Measurements from ENCODE around the gene ZNF311. TPM values are rescaled to one million over a fixed set of nuclear protein-coding genes. Genes with fewer than 3 reads are reported as not detected.

ZNF311 gene
- total RNA-seq, 2 experiments from 2014 or later = 0.57 to 0.69 TPM

- H3K4me3 Mint-ChIP-seq = no peak overlapping the region
- CTCF ChIA-PET = interaction anchor here (0.7 to 1.2 kb wide), 2 partner anchors 32 to 68 kb away, joined by 3 to 4 read pairs; no protein-coding TSS in a partner anchor
These were observed 57.9 kb downstream of the ZNF311 start for GRCh38 chr6:28947067-28947765.

GRCh38 chr6:28945349-28945748 is 59.8 kb downstream of the ZNF311 start:
- Mint-ChIP-seq H3K27me3 (ENCODE audit: low read depth) (no peaks in the 10 kb centered on the region), H3K4me1 (ENCODE audit: low read depth) (peaks cover 28% of the 10 kb centered on the region), H3K36me3 (ENCODE audit: low read depth) (peaks cover 4% of the 10 kb centered on the region), H3K27ac (no peak overlapping the region), H3K4me3 (no peak overlapping the region), H3K9me3 (peaks cover 3% of the 10 kb centered on the region)
- CTCF ChIA-PET = interaction anchor here (0.9 kb wide), 1 partner anchor 8 kb away, joined by 3 read pairs; no protein-coding TSS in a partner anchor
- intact Hi-C loops (cut with micrococcal nuclease) = loop anchor here (10.0 kb wide), 2 partner anchors 1119 to 1441 kb away; partner anchors contain the start of genes POLR1H and PPP1R11
- DNase-seq = no peak

More at GRCh38 chr6:28947067-28947765, 57.9 kb downstream of the ZNF311 start:
- Mint-ChIP-seq H3K4me1 (ENCODE audit: low read depth) (peaks cover 24% of the 10 kb centered on the region), H3K9me3 (peaks cover 3% of the 10 kb centered on the region), H3K27ac (no peak overlapping the region), H3K36me3 (ENCODE audit: low read depth) (peaks cover 2% of the 10 kb centered on the region), H3K27me3 (ENCODE audit: low read depth) (no peaks in the 10 kb centered on the region)
- no peak for DNase-seq
- intact Hi-C loops (cut with micrococcal nuclease) = loop anchor here (10.0 kb wide), 2 partner anchors 1118 to 1442 kb away; partner anchors contain the start of genes POLR1H and PPP1R11

Other genes with a start within 250 kb of the ZNF311 start
- 10 to 100 TPM; 35.8 to 41.4 TPM for gene TRIM27, start 81.3 kb downstream of the ZNF311 start, total RNA-seq
- not detected for gene OR2W1, start 39.9 kb upstream of the ZNF311 start, total RNA-seq
- not detected for gene OR2B3, start 82.0 kb upstream of the ZNF311 start, total RNA-seq
- not detected for gene OR2J1, start 94.2 kb upstream of the ZNF311 start, total RNA-seq
- not detected for gene OR2J3, start 102.7 kb upstream of the ZNF311 start, total RNA-seq
- gene OR2J2, start 165.6 kb upstream of the ZNF311 start, total RNA-seq = not detected

Measured in activated naive CD4-positive, alpha-beta T cell treated with anti-CD3 and anti-CD28 coated beads for 36 hours (primary cell).